ENCODE data around the gene SLC28A3. TPM values are rescaled to one million over a fixed set of nuclear protein-coding genes. Genes with fewer than 3 reads are reported as not detected.

Gene SLC28A3
- total and polyA plus RNA-seq, 7 donors: 0.23 to 2.4 TPM; not detected in 5

DNA sequence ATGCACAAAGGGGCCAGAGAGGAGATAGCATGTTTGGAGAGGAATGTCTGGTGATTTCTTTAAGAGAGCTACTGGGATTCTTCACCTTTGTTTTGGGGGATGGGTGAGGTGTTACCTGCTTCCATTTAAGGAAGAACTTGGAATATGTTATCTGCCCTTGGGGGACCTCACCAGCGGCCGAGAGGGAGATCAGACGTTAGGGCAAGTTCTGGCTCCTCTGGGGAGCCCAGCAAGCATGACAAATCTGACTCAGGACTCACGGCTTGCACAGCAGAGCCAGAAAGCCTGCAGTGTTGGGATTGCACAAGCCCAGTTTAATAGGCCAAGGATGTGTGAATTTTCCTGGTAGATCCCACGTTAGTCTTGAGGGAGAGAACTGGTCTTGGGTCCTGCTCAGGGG, 40.3 kb downstream of the SLC28A3 start:
- Histone ChIP-seq H3K36me3 (no peaks in the 10 kb centered on the region), H3K9me3 (no peaks in the 10 kb centered on the region), H3K4me3 (no peak overlapping the region), H3K27ac (no peak overlapping the region), H3K4me1 (peaks cover 0 to 4% (median 0%) of the 10 kb centered on the region in 4 donors), H3K27me3 (no peaks in the 10 kb centered on the region)
- intact Hi-C loops (cut with DNase I): no loop called here
- no peak for TF ChIP-seq POLR2A (IDR thresholded peaks at IDR 0.05)
- TF ChIP-seq POLR2AphosphoS5 (IDR thresholded peaks at IDR 0.05): no peak
- no peak for TF ChIP-seq EP300 (IDR thresholded peaks at IDR 0.05)
- TF ChIP-seq, protein P1, sequence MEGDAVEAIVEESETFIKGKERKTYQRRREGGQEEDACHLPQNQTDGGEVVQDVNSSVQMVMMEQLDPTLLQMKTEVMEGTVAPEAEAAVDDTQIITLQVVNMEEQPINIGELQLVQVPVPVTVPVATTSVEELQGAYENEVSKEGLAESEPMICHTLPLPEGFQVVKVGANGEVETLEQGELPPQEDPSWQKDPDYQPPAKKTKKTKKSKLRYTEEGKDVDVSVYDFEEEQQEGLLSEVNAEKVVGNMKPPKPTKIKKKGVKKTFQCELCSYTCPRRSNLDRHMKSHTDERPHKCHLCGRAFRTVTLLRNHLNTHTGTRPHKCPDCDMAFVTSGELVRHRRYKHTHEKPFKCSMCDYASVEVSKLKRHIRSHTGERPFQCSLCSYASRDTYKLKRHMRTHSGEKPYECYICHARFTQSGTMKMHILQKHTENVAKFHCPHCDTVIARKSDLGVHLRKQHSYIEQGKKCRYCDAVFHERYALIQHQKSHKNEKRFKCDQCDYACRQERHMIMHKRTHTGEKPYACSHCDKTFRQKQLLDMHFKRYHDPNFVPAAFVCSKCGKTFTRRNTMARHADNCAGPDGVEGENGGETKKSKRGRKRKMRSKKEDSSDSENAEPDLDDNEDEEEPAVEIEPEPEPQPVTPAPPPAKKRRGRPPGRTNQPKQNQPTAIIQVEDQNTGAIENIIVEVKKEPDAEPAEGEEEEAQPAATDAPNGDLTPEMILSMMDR (IDR thresholded peaks at IDR 0.05): no peak
- DNase-seq: no peak
- 88 to 89% methylated on average over 5 of the region's 5 CpGs for WGBS, 2 donors

DNA sequence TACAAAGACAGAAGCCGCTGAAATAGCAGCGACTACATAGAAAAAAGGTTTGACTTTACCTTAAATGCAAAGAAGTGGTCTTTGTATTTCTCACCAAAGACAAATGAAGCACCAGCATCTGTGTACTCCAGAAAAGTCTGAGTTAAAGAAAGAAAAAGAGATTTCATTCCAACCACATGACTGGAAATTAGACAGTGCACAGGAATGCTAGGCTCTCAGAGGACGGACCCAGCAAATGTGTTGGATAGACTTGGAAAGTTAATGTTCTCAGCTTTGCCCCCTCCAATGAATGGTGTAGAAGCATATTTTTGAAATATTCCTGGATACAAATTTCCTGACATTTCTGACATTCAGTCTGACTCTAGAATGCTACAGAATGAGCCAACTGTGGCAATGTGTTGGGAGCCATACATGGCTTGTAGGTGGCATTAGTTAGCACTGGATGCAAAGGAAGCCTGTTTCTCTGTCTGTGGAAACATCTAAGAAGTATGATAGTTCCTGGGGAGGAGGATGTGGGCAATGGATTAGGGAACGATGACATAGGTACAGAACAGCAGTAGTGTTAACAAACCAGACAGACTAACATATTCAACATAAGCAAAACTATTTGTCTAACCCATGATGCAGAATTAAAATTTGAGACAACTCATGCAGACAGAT, 43.3 kb downstream of the SLC28A3 start:
- intact Hi-C loops (cut with DNase I): no loop called here
- no peaks in the 10 kb centered on the region for H3K36me3 ChIP-seq
- H3K4me1 ChIP-seq: peaks cover 0 to 4% (median 0%) of the 10 kb centered on the region in 4 donors
- no peak for TF ChIP-seq EP300 (IDR thresholded peaks at IDR 0.05)
- TF ChIP-seq POLR2A (IDR thresholded peaks at IDR 0.05): no peak
- no peak for TF ChIP-seq POLR2AphosphoS5 (IDR thresholded peaks at IDR 0.05)
- TF ChIP-seq, protein P1 (IDR thresholded peaks at IDR 0.05): no peak
- H3K27me3 ChIP-seq: no peaks in the 10 kb centered on the region
- H3K27ac ChIP-seq: no peak overlapping the region
- 87 to 96% methylated on average over 4 of the region's 4 CpGs for WGBS, 2 donors
- H3K4me3 ChIP-seq: no peak overlapping the region
- DNase-seq: no peak
- no peaks in the 10 kb centered on the region for H3K9me3 ChIP-seq

DNA sequence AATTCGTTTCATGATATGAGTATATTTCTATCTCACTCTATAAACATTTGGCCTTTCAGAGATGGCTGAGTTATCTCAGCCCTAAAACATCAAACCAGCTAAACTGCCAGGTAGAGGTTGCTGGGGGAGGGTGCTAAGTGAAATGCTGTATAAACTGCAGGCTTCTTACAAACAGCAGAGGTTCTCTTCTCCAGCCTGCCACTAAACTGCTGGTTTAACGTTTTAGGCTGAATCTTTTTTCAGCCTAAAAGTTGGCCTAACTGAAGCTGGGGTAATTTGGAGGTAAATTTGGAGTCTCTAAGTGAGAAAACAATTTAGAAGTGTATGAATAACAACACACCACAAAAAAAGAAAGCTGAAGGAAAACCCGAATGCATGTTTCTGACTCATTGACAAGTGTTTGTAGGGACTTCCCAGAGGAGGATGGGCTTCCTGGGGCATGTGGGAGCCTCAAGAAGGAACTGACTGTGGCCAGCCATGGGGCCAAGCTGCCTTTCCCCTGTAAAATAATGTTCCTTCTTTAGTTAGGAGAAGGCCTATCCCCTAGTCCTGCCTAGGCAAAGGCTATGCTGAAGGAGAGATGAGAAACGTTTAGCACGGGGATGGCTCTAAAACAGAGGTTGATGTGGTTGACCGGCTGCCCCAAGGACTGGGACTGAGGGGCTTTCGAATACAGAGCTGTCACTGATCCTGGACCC, 44.3 kb downstream of the SLC28A3 start:
- no peak overlapping the region for H3K27ac ChIP-seq
- no peaks in the 10 kb centered on the region for H3K27me3 ChIP-seq
- no peak for DNase-seq
- H3K4me3 ChIP-seq: no peak overlapping the region
- no peaks in the 10 kb centered on the region for H3K9me3 ChIP-seq
- TF ChIP-seq POLR2AphosphoS5 (IDR thresholded peaks at IDR 0.05) (no peak), POLR2A (IDR thresholded peaks at IDR 0.05) (no peak), EP300 (IDR thresholded peaks at IDR 0.05) (no peak)
- TF ChIP-seq, protein P1 (IDR thresholded peaks at IDR 0.05): no peak
- no peaks in the 10 kb centered on the region for H3K36me3 ChIP-seq
- H3K4me1 ChIP-seq: peaks cover 0 to 4% (median 0%) of the 10 kb centered on the region in 4 donors
- intact Hi-C loops (cut with DNase I): no loop called here
- WGBS, 2 donors: 68 to 76% methylated on average over 7 of the region's 7 CpGs

DNA sequence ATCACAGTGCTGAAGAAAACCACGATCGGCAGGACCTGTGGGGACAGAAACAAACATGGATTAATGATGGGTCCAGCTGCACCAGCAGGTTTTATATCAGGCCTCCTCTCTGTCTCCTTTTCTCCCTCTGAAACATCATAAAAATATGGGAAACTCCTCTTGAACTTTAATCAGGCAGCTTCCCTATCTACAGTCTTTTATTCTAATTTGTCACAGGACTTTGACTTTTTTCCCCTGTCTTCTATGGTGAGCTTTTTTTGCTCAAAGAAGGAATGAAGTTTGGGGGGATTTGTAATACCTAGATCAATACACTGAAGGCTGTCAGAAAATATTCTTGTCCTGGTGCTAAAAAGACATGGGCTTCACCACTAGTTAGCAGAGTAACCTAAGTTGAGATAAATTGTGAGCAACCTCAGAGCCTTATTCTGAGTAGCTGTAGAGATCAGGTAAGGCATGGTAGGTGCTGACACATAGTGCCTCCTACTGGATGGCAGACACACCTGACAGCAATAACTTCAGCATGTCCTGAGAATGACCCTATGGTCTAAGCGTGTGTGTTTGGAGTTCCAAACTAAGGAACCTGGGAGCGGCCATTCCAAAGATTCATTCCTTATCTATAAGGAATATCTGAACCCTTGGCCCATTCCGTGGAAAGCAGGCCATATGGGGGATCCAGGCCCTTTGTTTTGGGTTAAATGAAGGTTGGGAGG, 46.2 kb downstream of the SLC28A3 start:
- no peak for DNase-seq
- TF ChIP-seq POLR2AphosphoS5 (IDR thresholded peaks at IDR 0.05) (no peak), POLR2A (IDR thresholded peaks at IDR 0.05) (no peak), EP300 (IDR thresholded peaks at IDR 0.05) (no peak)
- TF ChIP-seq, protein P1 (IDR thresholded peaks at IDR 0.05): no peak
- WGBS, 2 donors: 78 to 90% methylated on average over 5 of the region's 5 CpGs

More for the DNA sequence above, 46.2 kb downstream of the SLC28A3 start:
- H3K4me3 ChIP-seq: no peak overlapping the region
- intact Hi-C loops (cut with DNase I): no loop called here
- H3K27me3 ChIP-seq: no peaks in the 10 kb centered on the region
- H3K4me1 ChIP-seq: peaks cover 0 to 4% (median 0%) of the 10 kb centered on the region in 4 donors
- H3K9me3 ChIP-seq: no peaks in the 10 kb centered on the region
- H3K27ac ChIP-seq: no peak overlapping the region
- H3K36me3 ChIP-seq: no peaks in the 10 kb centered on the region
